GM12878 (cell line): ENCODE data around the gene ACTBL2. TPM values are rescaled to one million over a fixed set of nuclear protein-coding genes. Genes with fewer than 3 reads are reported as not detected.

Source experiments
- ATAC-seq: fragments of 200-7000 bp; cut with Tn5 transposase; 3 replicates; pipeline ENCODE4 v1.9.1; 2020; ENCODE audit warnings: mild to moderate bottlenecking, moderate library complexity
- BruUV-seq: library from RNA; stranded (reverse); fragments of 400-500 nt; replicated peaks from 2 replicates; lab custom pipeline; 2021; lab: Mats Ljungman, UMichigan
- CTCF ChIA-PET: fragments of 300-600 bp; sonication (Branson Sonifier 250); formaldehyde crosslinking; extraction: SDS; loops from one replicate; lab custom pipeline; 2021; ENCODE audit warnings: inconsistent platforms; lab: Yijun Ruan, JAX
- POLR2A ChIA-PET: fragments of 350-600 bp; formaldehyde crosslinking; extraction: SDS; loops from one replicate; lab custom pipeline; 2021; ENCODE audit warnings: inconsistent platforms; lab: Charles Lee
- RAD21 ChIA-PET: fragments of 300-600 bp; sonication (Branson Sonifier 250); formaldehyde crosslinking; loops from one replicate; lab custom pipeline; 2023; ENCODE audit warnings: antibody characterized with exemption; ENCODE audit not compliant: unreplicated experiment; lab: Charles Lee
- SMC1A ChIA-PET: fragments of 300-600 bp; sonication (Branson Sonifier 250); formaldehyde crosslinking; loops from one replicate; lab custom pipeline; 2023; ENCODE audit not compliant: unreplicated experiment, uncharacterized antibody; lab: Charles Lee
- DNase-seq: peaks from one replicate; pipeline ENCODE4 v3.0.0-alpha.2; 2011; ENCODE audit warnings: low read depth, low spot score
- FAIRE-seq: peaks from 3 replicates; lab custom pipeline; 2011; peaks lifted over from hg19 to GRCh38; lab: Jason Lieb, UNC
- H2AFZ ChIP-seq: 2 replicates; pipeline ENCODE4 v1.6.0; 2011; ENCODE audit warnings: low read depth, low read length, control low read depth; ENCODE audit not compliant: control insufficient read depth
- H3K27ac ChIP-seq: 2 replicates; pipeline ENCODE4 v1.5.1; 2011; ENCODE audit warnings: control low read depth; ENCODE audit not compliant: control insufficient read depth, insufficient read depth
- H3K27me3 ChIP-seq, 2 experiments: replicated peaks in 1 of 2; 2 replicates each; pipeline versions ENCODE4 v1.6.0 to v1.6.1; 2011; ENCODE audit warnings: low read length in 1 of 2; ENCODE audit not compliant: control insufficient read depth in 2 of 2, insufficient read depth in 2 of 2
- H3K36me3 ChIP-seq, 2 experiments: 2 replicates each; pipeline ENCODE4 v1.5.1; 2011; ENCODE audit warnings: low read length in 1 of 2; ENCODE audit not compliant: control insufficient read depth in 2 of 2, insufficient read depth in 2 of 2
- H3K4me1 ChIP-seq: 2 replicates; pipeline ENCODE4 v1.6.1; 2011; ENCODE audit warnings: mild to moderate bottlenecking, low read length, moderate library complexity, mixed read lengths; ENCODE audit not compliant: control insufficient read depth, insufficient read depth
- H3K4me2 ChIP-seq: 2 replicates; pipeline ENCODE4 v1.6.0; 2011; ENCODE audit warnings: control low read depth; ENCODE audit not compliant: control insufficient read depth, insufficient read depth
- H3K4me3 ChIP-seq: fragments of 200-600 bp; sonication (generic); 2 replicates; pipeline ENCODE4 v1.5.1; 2016
- H3K79me2 ChIP-seq: 2 replicates; pipeline ENCODE4 v1.6.0; 2011; ENCODE audit warnings: low read length; ENCODE audit not compliant: control insufficient read depth, insufficient read depth
- H3K9ac ChIP-seq: 2 replicates; pipeline ENCODE4 v1.8.0; 2011; ENCODE audit warnings: low read length, control low read depth, mixed read lengths; ENCODE audit not compliant: control insufficient read depth, insufficient read depth
- H3K9me3 ChIP-seq: replicated peaks from 3 replicates; pipeline ENCODE4 v1.5.1; 2011; ENCODE audit warnings: mild to moderate bottlenecking, low read length; ENCODE audit not compliant: control insufficient read depth, insufficient read depth
- H4K20me1 ChIP-seq: 2 replicates; pipeline ENCODE4 v1.6.0; 2011; ENCODE audit not compliant: control insufficient read depth, insufficient read depth
- ASH2L ChIP-seq: fragments of 300-600, 200-600 bp; sonication (generic); IDR thresholded peaks from 2 replicates; pipeline ENCODE4 v1.6.1; 2017; ENCODE audit warnings: low read depth, mild to moderate bottlenecking, borderline replicate concordance
- ETV6 ChIP-seq, 2 experiments: fragments of 450-650 bp in 1 of 2; IDR thresholded peaks in 1 of 2; conservative IDR thresholded peaks in 1 of 2; 2 replicates each; pipeline ENCODE4 v1.6.1; 2014; ENCODE audit warnings: antibody characterized with exemption in 1 of 2, borderline replicate concordance in 1 of 2, low read depth in 1 of 2, mild to moderate bottlenecking in 1 of 2, moderate library complexity in 1 of 2
- FOXK2 ChIP-seq: fragments of 450-650 bp; IDR thresholded peaks from 2 replicates; pipeline ENCODE4 v1.6.1; 2017; ENCODE audit warnings: mild to moderate bottlenecking, moderate library complexity
- KDM1A ChIP-seq: fragments of 200-600 bp; sonication (generic); IDR thresholded peaks from 2 replicates; pipeline ENCODE4 v1.6.1; 2016; ENCODE audit warnings: borderline replicate concordance
- POLR2AphosphoS2 ChIP-seq: IDR thresholded peaks from 2 replicates; pipeline ENCODE4 v1.6.1; 2011; ENCODE audit warnings: low read depth, mild to moderate bottlenecking, low read length, improper control_type of control experiment, moderate library complexity
- RAD21 ChIP-seq: IDR thresholded peaks from 2 replicates; pipeline ENCODE4 v1.6.1; 2011; ENCODE audit warnings: mild to moderate bottlenecking, low read depth, low read length, moderate library complexity; ENCODE audit not compliant: insufficient read depth
- SRF ChIP-seq, 2 experiments: IDR thresholded peaks; 2 replicates each; pipeline ENCODE4 v1.6.1; 2011; ENCODE audit warnings: low read depth in 2 of 2, low read length in 2 of 2, mild to moderate bottlenecking in 1 of 2, moderate library complexity in 1 of 2
- WGBS: methylation state at CpG from one replicate; pipeline ENCODE4 v1.1.6; 2016; ENCODE audit warnings: low lambda C conversion rate; ENCODE audit not compliant: insufficient replicate concordance, insufficient coverage; ENCODE audit errors: missing lambda C conversion rate; 5-methylcytosine and 5-hydroxymethylcytosine counted together
- in situ Hi-C: fragments of 300-500 bp; cut with MboI; formaldehyde crosslinking; loops from 9 replicates; pipeline ENCODE4 v1.14.3; 2018; ENCODE audit warnings: mixed read lengths
- intact Hi-C: fragments of 100-400 bp; cut with micrococcal nuclease; formaldehyde crosslinking; loops from one replicate; pipeline ENCODE4 v1.14.2; 2022; ENCODE audit not compliant: unreplicated experiment
- polyA plus RNA-seq, 11 experiments: library from polyadenylated mRNA; depleted of rRNA in 4 of 11; unstranded in 6 of 11; stranded (reverse) in 5 of 11; fragments of >200 nt; fragmentation: Nextera tagmentation in 4 of 11; fragmentation: Illumina TruSeq in 1 of 11; extraction: Ambion mirVana in 4 of 11; extraction: Trizol in 1 of 11; gene quantifications; 1 replicate in 1 of 11; 2 replicates in 10 of 11; pipeline versions ENCODE4 v1.2.1 to v1.2.3, GENCODE V29; 2011 to 2016; ENCODE audit warnings: inconsistent platforms in 2 of 11, missing spikeins in 2 of 11, low read depth in 1 of 11
- total RNA-seq, 4 experiments: library from RNA; depleted of rRNA in 3 of 4; stranded (reverse); fragments of >200 nt in 3 of 4; fragmentation: Illumina TruSeq in 1 of 4; extraction: Trizol in 1 of 4; gene quantifications; 2 replicates each; pipeline versions ENCODE4 v1.2.1 to v1.2.3, GENCODE V29; 2013 to 2021
- TF ChIP-seq, protein P1 (sequence below): IDR thresholded peaks from 2 replicates; pipeline ENCODE4 v1.6.1; 2011; ENCODE audit warnings: borderline replicate concordance, low read depth, mild to moderate bottlenecking, moderate library complexity, low read length; ENCODE audit not compliant: insufficient read depth, poor library complexity, severe bottlenecking
- TF ChIP-seq, protein P2 (sequence below): fragments of 450-650 bp; IDR thresholded peaks from 2 replicates; pipeline ENCODE4 v1.6.1; 2016; ENCODE audit warnings: mild to moderate bottlenecking, moderate library complexity, borderline replicate concordance
- TF ChIP-seq, protein P3 (sequence below): IDR thresholded peaks from 2 replicates; pipeline ENCODE4 v1.6.1; 2012; ENCODE audit warnings: mild to moderate bottlenecking, low read depth, low read length

The ACTBL2 gene
- total and polyA plus RNA-seq, 10 of the 15 experiments (the other 5 are each of a cell fraction or from before 2014, with no cell fraction given), result 0.04 to 0.06 (median 0.04) TPM; not detected in 7

DNA sequence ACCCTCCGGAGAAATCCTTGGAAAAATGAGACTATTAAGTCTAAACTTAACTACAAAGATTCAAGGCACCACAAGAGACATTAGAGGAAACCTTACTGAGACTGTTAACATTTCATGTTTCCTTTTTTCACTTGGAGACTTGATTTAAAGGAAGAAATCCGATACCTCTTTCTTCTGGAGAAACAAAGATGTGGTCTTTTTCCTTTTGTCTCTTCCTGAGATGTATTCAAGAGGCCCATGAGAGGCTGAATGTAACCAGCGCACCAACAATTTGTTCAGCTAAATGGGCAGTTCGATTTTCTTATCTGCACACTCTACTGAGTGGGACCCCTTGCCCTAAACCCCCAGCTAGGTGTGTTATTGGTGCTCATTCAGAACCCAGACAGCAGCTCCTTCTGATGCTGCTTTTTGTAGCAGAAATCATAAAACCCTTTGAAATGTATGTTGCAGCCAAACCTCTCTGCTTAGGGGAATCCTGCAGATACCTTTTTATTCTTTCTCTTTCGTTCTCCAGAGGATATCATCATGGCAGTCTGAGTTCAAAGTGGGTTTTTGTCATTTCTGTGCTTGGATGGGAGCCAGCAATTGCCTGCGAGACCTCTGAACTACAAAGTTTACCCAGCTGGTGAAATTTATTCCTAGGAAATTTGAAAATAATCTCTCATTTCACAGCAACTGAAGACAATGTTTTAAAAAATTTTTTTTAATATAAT lies 41.9 kb upstream of the ACTBL2 start:
- POLR2A ChIA-PET, result no interaction called here
- FAIRE-seq, result no peak
- CTCF ChIA-PET, result no interaction called here
- no peak for TF ChIP-seq SRF (IDR thresholded peaks at IDR 0.05; ENCODE audit: low read depth in 2 of 2, low read length in 2 of 2)
- TF ChIP-seq ASH2L, result no peak
- TF ChIP-seq RAD21, result no peak
- TF ChIP-seq, protein P1, sequence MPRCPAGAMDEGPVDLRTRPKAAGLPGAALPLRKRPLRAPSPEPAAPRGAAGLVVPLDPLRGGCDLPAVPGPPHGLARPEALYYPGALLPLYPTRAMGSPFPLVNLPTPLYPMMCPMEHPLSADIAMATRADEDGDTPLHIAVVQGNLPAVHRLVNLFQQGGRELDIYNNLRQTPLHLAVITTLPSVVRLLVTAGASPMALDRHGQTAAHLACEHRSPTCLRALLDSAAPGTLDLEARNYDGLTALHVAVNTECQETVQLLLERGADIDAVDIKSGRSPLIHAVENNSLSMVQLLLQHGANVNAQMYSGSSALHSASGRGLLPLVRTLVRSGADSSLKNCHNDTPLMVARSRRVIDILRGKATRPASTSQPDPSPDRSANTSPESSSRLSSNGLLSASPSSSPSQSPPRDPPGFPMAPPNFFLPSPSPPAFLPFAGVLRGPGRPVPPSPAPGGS, result no peak
- no peak for TF ChIP-seq ETV6 (conservative IDR thresholded peaks at IDR 0.05 in 1 of 2, IDR thresholded peaks at IDR 0.05 in 1 of 2; ENCODE audit: borderline replicate concordance in 1 of 2, low read depth in 1 of 2)
- TF ChIP-seq, protein P2, sequence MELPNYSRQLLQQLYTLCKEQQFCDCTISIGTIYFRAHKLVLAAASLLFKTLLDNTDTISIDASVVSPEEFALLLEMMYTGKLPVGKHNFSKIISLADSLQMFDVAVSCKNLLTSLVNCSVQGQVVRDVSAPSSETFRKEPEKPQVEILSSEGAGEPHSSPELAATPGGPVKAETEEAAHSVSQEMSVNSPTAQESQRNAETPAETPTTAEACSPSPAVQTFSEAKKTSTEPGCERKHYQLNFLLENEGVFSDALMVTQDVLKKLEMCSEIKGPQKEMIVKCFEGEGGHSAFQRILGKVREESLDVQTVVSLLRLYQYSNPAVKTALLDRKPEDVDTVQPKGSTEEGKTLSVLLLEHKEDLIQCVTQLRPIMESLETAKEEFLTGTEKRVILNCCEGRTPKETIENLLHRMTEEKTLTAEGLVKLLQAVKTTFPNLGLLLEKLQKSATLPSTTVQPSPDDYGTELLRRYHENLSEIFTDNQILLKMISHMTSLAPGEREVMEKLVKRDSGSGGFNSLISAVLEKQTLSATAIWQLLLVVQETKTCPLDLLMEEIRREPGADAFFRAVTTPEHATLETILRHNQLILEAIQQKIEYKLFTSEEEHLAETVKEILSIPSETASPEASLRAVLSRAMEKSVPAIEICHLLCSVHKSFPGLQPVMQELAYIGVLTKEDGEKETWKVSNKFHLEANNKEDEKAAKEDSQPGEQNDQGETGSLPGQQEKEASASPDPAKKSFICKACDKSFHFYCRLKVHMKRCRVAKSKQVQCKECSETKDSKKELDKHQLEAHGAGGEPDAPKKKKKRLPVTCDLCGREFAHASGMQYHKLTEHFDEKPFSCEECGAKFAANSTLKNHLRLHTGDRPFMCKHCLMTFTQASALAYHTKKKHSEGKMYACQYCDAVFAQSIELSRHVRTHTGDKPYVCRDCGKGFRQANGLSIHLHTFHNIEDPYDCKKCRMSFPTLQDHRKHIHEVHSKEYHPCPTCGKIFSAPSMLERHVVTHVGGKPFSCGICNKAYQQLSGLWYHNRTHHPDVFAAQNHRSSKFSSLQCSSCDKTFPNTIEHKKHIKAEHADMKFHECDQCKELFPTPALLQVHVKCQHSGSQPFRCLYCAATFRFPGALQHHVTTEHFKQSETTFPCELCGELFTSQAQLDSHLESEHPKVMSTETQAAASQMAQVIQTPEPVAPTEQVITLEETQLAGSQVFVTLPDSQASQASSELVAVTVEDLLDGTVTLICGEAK, result no peak
- TF ChIP-seq FOXK2, result no peak
- TF ChIP-seq, protein P3, sequence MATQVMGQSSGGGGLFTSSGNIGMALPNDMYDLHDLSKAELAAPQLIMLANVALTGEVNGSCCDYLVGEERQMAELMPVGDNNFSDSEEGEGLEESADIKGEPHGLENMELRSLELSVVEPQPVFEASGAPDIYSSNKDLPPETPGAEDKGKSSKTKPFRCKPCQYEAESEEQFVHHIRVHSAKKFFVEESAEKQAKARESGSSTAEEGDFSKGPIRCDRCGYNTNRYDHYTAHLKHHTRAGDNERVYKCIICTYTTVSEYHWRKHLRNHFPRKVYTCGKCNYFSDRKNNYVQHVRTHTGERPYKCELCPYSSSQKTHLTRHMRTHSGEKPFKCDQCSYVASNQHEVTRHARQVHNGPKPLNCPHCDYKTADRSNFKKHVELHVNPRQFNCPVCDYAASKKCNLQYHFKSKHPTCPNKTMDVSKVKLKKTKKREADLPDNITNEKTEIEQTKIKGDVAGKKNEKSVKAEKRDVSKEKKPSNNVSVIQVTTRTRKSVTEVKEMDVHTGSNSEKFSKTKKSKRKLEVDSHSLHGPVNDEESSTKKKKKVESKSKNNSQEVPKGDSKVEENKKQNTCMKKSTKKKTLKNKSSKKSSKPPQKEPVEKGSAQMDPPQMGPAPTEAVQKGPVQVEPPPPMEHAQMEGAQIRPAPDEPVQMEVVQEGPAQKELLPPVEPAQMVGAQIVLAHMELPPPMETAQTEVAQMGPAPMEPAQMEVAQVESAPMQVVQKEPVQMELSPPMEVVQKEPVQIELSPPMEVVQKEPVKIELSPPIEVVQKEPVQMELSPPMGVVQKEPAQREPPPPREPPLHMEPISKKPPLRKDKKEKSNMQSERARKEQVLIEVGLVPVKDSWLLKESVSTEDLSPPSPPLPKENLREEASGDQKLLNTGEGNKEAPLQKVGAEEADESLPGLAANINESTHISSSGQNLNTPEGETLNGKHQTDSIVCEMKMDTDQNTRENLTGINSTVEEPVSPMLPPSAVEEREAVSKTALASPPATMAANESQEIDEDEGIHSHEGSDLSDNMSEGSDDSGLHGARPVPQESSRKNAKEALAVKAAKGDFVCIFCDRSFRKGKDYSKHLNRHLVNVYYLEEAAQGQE, result no peak
- no peak for TF ChIP-seq POLR2AphosphoS2
- no peak for TF ChIP-seq KDM1A

More for the DNA sequence above, 41.9 kb upstream of the ACTBL2 start:
- Histone ChIP-seq H3K4me2 (0 out of 2 replicates have a peak overlapping the region, but pooled peaks have one; percentile 25), H3K27me3 (no peaks in the 10 kb centered on the region), H3K4me1 (no peaks in the 10 kb centered on the region; the same call in 1 of the 2 replicates), H3K36me3 (no peaks in the 10 kb centered on the region), H4K20me1 (no peaks in the 10 kb centered on the region), H3K4me3 (no peak overlapping the region), H2AFZ (no peak overlapping the region), H3K27ac (no peak overlapping the region), H3K9ac (no peak overlapping the region), H3K9me3 (no peaks in the 10 kb centered on the region), H3K79me2 (no peaks in the 10 kb centered on the region)
- ATAC-seq (peak; percentile 39; the same call in 2 of the 3 replicates), DNase-seq (no peak)
- in situ Hi-C loops (no loop called here), intact Hi-C loops (no loop called here)
- ChIA-PET RAD21 (no interaction called here), SMC1A (interaction anchor here (1.4 to 1.6 kb wide), 3 partner anchors 11 to 25 kb away, joined by 3 to 5 read pairs (median 4); no protein-coding TSS in a partner anchor)
- no TSS peak for BruUV-seq
- 10% methylated on average over 6 of the region's 6 CpGs for WGBS
